Pancreas (tissue), 10 donors: ENCODE data around the gene RAB26. TPM values are rescaled to one million over a fixed set of nuclear protein-coding genes. Genes with fewer than 3 reads are reported as not detected.
A peak's percentile ranks its signal among the peaks of the same experiment; 100 is the strongest.
"Not testable (repeated sequence)": the region's sequence is repeated elsewhere in the genome, so short reads cannot be mapped to it uniquely, and the experiment has no call there.

Experiments
- ATAC-seq, 4 donors: fragments of 200-7000 bp; cut with Tn5 transposase; one replicate each; pipeline versions ENCODE4 v1.8.0 to v1.9.1; 2020; ENCODE audit warnings: mild to moderate bottlenecking in 4 of 4, moderate library complexity in 4 of 4
- DNase-seq, 6 donors: peaks; one replicate each; pipeline ENCODE4 v3.0.0-alpha.2; 2020
- FAIRE-seq: peaks from 2 replicates; lab custom pipeline; 2012; peaks lifted over from hg19 to GRCh38; lab: Jason Lieb, UNC
- H3K27ac ChIP-seq, 4 donors: fragments of 200-600 bp; sonication (generic); 1 replicate in 3 of 4; 2 replicates in 1 of 4; pipeline versions ENCODE4 v1.5.0 to v1.8.0; 2020
- H3K27me3 ChIP-seq, 4 donors: fragments of 200-600 bp; one replicate each; pipeline ENCODE4 v1.8.0; 2021
- H3K36me3 ChIP-seq, 3 donors: fragments of 200-600 bp; sonication (generic) in 1 of 3; one replicate each; pipeline versions ENCODE4 v1.5.0 to v1.8.0; 2020 to 2021
- H3K4me1 ChIP-seq, 3 donors: fragments of 200-600 bp; one replicate each; pipeline ENCODE4 v1.8.0; 2021
- H3K4me3 ChIP-seq, 4 donors: fragments of 200-600 bp; sonication (generic) in 2 of 4; one replicate each; pipeline versions ENCODE4 v1.5.0 to v1.8.0; 2020 to 2021
- H3K9me3 ChIP-seq, 4 donors: fragments of 200-600 bp; one replicate each; pipeline ENCODE4 v1.8.0; 2021
- WGBS, 2 donors: extraction: QIAGEN DNeasy Blood & Tissue Kit; methylation state at CpG; one replicate each; pipeline ENCODE4 v1.1.7; 2013; 5-methylcytosine and 5-hydroxymethylcytosine counted together
- intact Hi-C, 3 donors: fragments of 100-400 bp; cut with DNase I; formaldehyde crosslinking; loops; one replicate each; pipeline versions ENCODE4 v1.11.1 to v1.14.2; 2022
- polyA plus RNA-seq, 2 donors: library from polyadenylated mRNA; stranded (reverse); fragments of 200-250 nt; gene quantifications; one replicate each; pipeline ENCODE4 v1.2.3, GENCODE V29; 2013
- total RNA-seq, 6 donors: library from RNA; stranded (reverse); fragmentation: NEBNext Ultra II Directional in 4 of 6; extraction: Animal tissue kit (Norgen Biotek cat#: 25700) in 4 of 6; gene quantifications; one replicate each; pipeline versions ENCODE4 v1.2.1 to v1.2.4, GENCODE V29; 2021 to 2023
- donor health status: healthy with polysubstance abuse.
- donor health status: DM: no; HTN: no; CAD: no; lungs with moderate emphysema.
- donor health status: DM: no; HTN: no; CAD: no.
- donor health status: control.
- donor health status: control.
- donor health status: Bipolar disorder and iron deficiency.
- donor health status: DM: yes; HTN: yes; CAD: no.
- donor health status: DM: no; HTN: no; CAD: no.
- donor health status: DM: no; HTN: no; CAD: no.
- donor health status: DM: yes; HTN: yes; CAD: no.

The RAB26 gene
- total and polyA plus RNA-seq, 8 donors: 19.2 to 255 (median 33.6) TPM

DNA sequence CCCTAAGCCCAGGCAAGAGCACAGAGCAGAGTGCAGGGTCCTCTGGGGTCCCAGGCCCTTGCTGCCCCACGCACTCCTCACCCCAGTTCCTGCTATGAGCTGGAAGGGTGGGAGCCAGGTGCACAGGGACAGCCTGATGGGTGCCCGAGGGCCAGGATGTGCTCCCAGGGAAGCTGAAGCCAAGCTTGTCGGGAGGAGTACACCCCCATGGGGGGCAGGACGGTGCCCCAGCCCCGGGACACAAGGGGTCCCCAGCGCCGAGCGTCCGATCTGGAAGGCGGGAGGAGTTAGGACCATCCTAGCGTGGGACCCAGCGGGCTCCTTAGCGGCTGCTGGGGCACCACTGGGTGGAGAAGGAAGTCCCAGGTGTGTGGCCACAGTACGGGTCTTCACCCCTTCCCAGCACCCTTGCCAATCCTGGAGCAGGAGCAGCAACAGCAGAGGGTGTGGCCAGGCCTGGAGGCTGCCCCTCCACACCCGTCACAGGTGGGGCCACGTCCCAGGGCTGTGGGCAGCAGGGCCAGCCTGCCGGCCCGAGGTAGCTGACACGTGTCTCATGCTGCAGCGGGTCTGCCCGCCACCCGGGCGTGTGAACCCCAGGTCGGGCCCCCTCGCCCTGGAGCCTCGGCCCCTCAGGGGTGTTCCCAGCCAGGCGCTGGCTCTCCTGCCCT is 24.6 kb upstream of the RAB26 start:
- H3K4me1 ChIP-seq, H3K27me3 ChIP-seq, FAIRE-seq, H3K36me3 ChIP-seq, H3K4me3 ChIP-seq, H3K9me3 ChIP-seq, intact Hi-C loops: not testable (repeated sequence)
- DNase-seq: peak in 1 of 6 donors; percentile 60
- ATAC-seq: peak in 2 of 4 donors; percentile 7 to 9
- WGBS, 2 donors: 75 to 76% methylated on average over 21 to 26 of the region's 27 CpGs
- peak overlapping the region in 1 of 4 donors; percentile 66 for H3K27ac ChIP-seq

DNA sequence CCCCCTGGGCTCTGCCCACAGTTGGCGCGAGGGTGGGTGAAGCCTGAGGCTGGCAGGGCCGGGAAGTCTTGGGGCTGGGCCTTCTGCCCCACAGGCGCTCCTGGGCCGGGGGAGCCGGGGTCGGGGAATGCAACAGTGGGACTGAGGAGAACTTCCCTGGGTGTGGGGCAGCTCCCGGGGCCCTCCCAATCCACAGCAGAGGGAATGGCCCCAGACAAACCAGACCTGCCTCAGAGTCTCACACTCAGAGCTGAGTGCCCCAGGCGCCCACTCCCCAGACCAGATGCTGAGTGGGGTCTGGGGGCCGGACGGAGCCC is 24.1 kb upstream of the RAB26 start:
- H3K4me3 ChIP-seq, H3K4me1 ChIP-seq, H3K36me3 ChIP-seq, FAIRE-seq, intact Hi-C loops, H3K27me3 ChIP-seq, H3K9me3 ChIP-seq: not testable (repeated sequence)
- WGBS, 2 donors: 57 to 69% methylated on average over 9 to 11 of the region's 11 CpGs
- peak overlapping the region in 3 of 4 donors; percentile 9 to 66 (median 22) for H3K27ac ChIP-seq
- DNase-seq (peak in 1 of 6 donors; percentile 65), ATAC-seq (peak in 1 of 4 donors; percentile 2)

DNA sequence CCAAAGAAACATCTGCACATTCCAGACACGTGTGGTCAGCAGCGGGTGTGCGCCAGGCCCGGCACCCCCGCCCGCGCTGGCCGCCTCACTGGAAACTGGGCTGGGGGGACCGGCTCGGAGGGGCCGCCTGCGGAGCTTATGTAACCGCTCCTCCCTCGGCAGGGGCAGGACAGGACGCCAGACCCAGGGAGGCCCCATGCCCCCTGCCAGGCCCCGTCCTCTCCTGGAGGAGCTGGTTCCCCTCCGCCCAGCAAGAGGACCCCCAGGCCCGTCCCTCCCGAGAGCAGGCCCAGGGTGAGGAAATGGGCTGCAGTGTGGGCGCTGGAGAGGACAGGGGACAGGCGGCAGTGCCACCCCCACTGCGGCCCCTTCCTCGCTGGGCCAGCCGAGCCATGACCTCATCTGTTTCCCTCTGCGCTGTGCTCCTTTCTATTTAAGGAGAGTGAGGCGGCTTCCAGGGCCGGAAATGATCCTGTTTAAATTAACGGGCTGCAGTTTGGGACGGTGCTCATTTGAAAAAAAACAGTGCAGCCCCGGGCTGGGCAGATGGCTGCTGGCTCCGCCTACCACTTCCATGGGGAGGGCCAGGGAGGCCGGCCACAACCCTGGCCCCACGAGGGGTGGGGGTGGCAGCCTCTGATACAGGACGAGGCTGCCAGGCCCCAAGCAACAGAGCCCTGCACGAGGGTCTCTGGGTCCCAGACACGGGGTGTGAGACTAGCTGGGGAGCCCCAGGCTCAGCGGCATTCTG is 23.6 kb upstream of the RAB26 start:
- H3K4me3 ChIP-seq, H3K9me3 ChIP-seq, intact Hi-C loops, H3K4me1 ChIP-seq, H3K36me3 ChIP-seq, H3K27me3 ChIP-seq: not testable (repeated sequence)
- peak in 3 of 4 donors; percentile 3 to 22 (median 3) for ATAC-seq
- 71 to 74% methylated on average over 21 to 37 of the region's 37 CpGs for WGBS, 2 donors
- DNase-seq: peak in 1 of 6 donors; percentile 74
- peak; percentile 17 for FAIRE-seq
- H3K27ac ChIP-seq: peak overlapping the region; percentile 9 to 66 (median 24)

DNA sequence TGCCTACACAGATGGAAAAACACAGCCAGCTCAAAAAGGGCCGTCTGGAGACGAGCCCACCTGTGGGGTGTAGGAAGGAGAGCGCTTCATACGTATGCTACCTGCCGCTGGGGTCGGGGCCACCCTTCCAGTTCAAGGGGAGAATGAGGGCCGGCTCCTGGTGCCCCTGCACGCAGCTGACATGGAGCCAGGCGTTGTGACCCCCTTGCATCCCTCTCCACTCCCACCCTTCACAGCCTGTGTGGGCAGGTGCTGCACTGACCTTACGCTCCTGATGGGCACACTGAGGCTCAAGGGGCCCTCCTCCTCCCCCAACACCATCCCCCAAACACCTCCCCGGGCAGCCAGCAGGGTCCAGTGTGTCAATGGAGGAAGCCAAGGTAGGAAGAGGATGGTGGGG is 22.8 kb upstream of the RAB26 start:
- WGBS, 2 donors: 71 to 81% methylated on average over 10 to 11 of the region's 11 CpGs
- H3K4me3 ChIP-seq, H3K9me3 ChIP-seq, DNase-seq, intact Hi-C loops, ATAC-seq, H3K27me3 ChIP-seq, H3K36me3 ChIP-seq, H3K4me1 ChIP-seq, FAIRE-seq: not testable (repeated sequence)
- H3K27ac ChIP-seq: peak overlapping the region in 1 of 4 donors; percentile 66

DNA sequence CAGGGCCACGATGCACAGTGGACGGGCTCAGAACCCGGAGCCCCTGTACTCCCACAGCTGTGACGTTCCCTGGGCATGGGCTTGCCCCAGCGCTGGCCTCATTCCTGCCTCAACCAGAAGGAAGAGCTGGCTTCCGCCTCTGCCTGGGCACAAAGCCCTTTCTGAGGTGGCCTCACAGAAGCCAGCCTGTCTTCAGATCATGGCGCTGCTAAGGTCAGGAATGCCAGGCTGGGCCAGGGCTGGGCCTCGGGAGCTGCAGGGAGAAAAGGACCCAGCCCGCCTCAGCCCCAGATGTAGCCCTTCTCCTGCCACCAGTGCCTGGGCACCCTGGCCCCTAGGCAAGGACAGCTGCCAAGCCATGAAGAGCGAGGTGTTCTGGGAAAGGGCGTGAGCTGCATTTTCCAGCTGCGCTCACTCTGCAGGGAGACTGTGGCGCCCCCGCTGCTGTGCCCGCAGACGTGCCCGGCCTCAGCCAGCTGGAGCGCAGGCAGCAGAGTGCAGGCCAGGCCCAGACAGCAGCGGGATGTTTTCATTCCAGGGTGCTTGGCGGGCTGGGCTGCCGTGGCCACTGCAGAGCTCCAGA is 22.2 kb upstream of the RAB26 start:
- peak in 2 of 4 donors; percentile 1 to 3 for ATAC-seq
- FAIRE-seq: not testable (repeated sequence)
- WGBS, 2 donors: 62 to 74% methylated on average over 17 to 21 of the region's 21 CpGs

DNA sequence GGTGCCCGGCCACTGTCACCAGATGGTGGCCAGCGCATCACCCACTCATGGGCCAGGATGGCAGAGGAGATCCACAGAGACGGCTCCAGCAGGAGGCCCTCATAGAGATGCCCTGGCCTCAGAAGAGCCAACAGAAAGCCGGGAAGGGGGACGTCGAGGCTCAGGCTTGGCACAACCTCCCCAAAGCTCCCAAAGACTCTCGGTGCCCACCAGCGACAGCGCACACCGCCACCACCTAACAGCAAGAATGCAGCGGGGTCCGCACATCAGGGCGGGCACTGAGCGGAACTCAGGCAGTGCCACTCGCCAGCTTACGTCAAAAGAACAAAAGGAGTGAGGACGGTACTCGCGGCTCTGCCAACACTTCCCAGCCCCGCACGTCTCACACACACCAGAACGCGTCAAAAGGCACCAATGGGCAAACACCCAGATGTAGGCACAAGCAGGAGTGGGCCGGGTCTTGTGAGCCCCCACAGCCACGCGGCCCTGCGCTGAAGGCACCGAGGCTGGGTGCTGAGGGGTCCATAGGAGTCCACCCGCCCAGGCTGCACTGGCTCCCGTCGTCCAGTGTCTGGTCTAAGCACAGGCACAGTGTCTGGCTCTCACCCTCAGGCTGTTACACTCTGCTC is 21.4 kb upstream of the RAB26 start:
- peak in 3 of 6 donors; percentile 61 to 82 (median 73) for DNase-seq
- not testable (repeated sequence) for H3K4me1 ChIP-seq
- WGBS, 2 donors: 87 to 88% methylated on average over 31 of the region's 31 CpGs

More for the DNA sequence above, 22.2 kb upstream of the RAB26 start:
- intact Hi-C loops, H3K27me3 ChIP-seq, H3K4me3 ChIP-seq, H3K9me3 ChIP-seq, H3K36me3 ChIP-seq, H3K4me1 ChIP-seq: not testable (repeated sequence)
- H3K27ac ChIP-seq: peak overlapping the region in 2 of 4 donors; percentile 16 to 46
- DNase-seq: peak in 1 of 6 donors; percentile 63

DNA sequence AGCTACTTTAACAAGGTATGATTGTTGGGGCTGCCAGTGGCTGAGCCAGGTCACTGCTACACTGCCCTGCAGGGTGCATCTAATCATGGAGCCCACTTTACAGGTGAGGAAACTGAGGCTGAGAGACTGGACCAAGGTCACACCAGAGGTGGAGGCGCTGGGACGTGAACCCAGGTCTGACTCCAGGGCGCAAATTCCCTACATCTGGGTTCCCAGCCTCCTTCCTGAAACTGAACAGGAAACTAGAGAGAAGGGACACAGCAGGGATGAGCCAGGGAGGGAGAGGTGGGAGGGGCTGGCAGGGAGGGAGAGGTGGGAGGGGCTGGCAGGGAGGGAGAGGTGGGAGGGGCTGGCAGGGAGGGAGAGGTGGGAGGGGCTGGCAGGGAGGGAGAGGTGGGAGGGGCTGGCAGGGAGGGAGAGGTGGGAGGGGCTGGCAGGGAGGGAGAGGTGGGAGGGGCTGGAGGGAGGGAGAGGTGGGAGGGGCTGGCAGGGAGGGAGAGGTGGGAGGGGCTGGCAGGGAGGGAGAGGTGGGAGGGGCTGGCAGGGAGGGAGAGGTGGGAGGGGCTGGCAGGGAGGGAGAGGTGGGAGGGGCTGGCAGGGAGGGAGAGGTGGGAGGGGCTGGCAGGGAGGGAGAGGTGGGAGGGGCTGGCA is 20.7 kb upstream of the RAB26 start:
- H3K27me3 ChIP-seq, H3K36me3 ChIP-seq, H3K27ac ChIP-seq, FAIRE-seq, H3K9me3 ChIP-seq, intact Hi-C loops, H3K4me3 ChIP-seq, H3K4me1 ChIP-seq: not testable (repeated sequence)
- WGBS, 2 donors: 49 to 69% methylated on average over 3 of the region's 3 CpGs
- ATAC-seq: peak; percentile 30 to 57 (median 48)
- DNase-seq: peak in 5 of 6 donors; percentile 57 to 73 (median 66)

More for the DNA sequence above, 21.4 kb upstream of the RAB26 start:
- H3K27ac ChIP-seq, H3K4me3 ChIP-seq, H3K27me3 ChIP-seq, H3K9me3 ChIP-seq, H3K36me3 ChIP-seq, intact Hi-C loops, FAIRE-seq: not testable (repeated sequence)
- ATAC-seq: peak in 2 of 4 donors; percentile 1 to 3

DNA sequence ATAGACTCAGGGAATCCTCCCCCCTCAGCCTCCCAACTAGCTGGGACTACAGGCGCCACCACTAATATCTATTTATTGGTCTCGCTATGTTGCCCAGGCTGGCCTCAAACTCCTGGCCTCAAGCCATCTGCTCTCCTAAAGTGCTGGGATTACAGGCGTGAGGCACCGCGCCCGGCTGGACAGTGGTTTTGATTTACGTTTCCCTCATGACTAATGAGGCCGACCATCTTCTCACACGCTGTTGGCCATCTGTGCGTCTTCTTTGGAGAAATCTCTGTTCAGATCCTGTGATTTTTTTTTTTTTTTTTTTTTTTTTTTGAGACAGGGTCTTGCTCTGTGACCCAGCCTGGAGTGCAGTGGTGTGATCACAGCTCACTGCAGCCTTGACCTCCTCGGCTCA is 19.2 kb upstream of the RAB26 start:
- WGBS, 2 donors: 82 to 85% methylated on average over 9 of the region's 11 CpGs
- H3K4me3 ChIP-seq, DNase-seq, H3K36me3 ChIP-seq, intact Hi-C loops, ATAC-seq, FAIRE-seq, H3K27me3 ChIP-seq, H3K9me3 ChIP-seq, H3K4me1 ChIP-seq, H3K27ac ChIP-seq: not testable (repeated sequence)

DNA sequence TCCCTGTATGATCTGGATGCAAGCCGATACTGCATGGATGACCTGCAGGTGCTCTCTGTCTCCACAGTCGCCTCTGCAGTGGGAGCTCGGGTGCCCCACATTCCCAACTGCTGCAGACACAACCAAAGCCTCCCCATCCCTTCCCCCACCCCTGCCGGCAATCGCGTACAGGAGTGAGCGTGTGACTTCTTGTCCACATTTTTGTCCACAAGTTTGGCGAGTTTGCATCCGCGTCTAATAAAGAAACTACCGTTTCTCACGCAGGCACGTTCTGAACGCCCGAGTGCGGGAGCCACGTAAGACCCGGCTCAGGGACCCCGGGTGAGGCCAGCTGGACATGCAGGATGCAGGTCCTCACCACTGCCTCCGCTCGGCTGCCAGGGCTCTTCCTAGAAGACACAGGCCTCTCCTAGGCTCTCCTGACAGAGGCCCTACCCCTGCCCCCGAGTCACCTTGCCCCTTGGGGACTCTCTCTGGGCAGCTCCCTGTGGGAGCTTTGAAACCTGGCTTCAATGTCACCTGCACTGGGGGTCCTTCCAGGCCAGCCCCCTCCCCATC is 18.5 kb upstream of the RAB26 start:
- ATAC-seq, H3K9me3 ChIP-seq, H3K4me3 ChIP-seq, H3K27ac ChIP-seq, H3K4me1 ChIP-seq, H3K36me3 ChIP-seq, FAIRE-seq, intact Hi-C loops, H3K27me3 ChIP-seq: not testable (repeated sequence)
- WGBS, 2 donors: 82 to 85% methylated on average over 22 of the region's 22 CpGs
- DNase-seq: peak in 1 of 6 donors; percentile 31

DNA sequence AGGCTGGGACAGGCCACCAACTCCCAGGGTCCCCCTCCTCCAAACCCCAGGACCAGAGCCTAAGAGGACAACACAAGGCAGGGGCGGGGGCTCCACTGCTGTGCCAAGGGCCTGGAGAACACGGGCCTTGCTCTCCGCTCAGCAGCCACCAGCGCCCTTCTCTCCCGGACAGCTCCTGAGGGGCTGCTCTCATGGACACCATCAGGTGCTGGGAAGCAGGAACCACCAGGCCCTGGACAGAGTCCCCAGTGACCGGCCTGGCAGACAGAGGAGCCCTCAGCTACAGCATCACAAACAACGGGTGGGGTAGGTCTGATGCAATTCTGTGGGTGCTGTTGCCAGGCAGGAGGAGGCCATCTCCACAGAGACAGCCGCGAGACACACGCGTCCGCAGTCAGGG is 14.6 kb upstream of the RAB26 start:
- not testable (repeated sequence) for DNase-seq

DNA sequence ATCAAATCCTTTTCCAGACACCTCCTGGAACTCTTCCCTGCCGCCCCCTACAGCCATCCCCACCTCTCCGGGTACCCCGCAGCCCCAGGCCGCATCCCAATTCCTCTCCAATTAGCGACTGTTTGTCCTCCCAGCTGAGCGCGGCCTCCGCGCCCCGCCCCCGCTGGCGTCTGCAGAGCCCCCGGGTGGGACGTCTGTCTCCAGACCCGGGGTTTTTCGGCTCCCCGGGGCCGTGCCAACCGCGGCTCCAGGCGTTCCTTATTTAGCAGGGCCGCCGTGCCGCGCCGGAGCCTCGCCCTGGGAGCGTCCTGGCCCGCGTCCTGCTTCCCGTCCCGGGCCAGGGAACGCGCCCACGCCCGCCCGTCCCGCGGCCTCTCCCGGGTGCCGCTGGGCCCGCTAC is 13.4 kb upstream of the RAB26 start:
- Histone ChIP-seq H3K27ac (peak overlapping the region in 1 of 4 donors; percentile 44), H3K4me3 (peak overlapping the region; percentile 18 to 50 (median 34))
- H3K36me3 ChIP-seq, FAIRE-seq, ATAC-seq, H3K27me3 ChIP-seq, H3K9me3 ChIP-seq, H3K4me1 ChIP-seq, intact Hi-C loops: not testable (repeated sequence)
- peak in 3 of 6 donors; percentile 52 to 69 (median 59) for DNase-seq
- 0 to 1% methylated on average over 23 to 32 of the region's 42 CpGs for WGBS, 2 donors

More for the DNA sequence above, 14.6 kb upstream of the RAB26 start:
- intact Hi-C loops, H3K4me3 ChIP-seq, FAIRE-seq, H3K27ac ChIP-seq, H3K9me3 ChIP-seq, H3K27me3 ChIP-seq, H3K4me1 ChIP-seq, ATAC-seq, H3K36me3 ChIP-seq: not testable (repeated sequence)
- WGBS, 2 donors: 52 to 59% methylated on average over 3 to 7 of the region's 12 CpGs
